ENCODE data around the gene CXXC4. TPM values are rescaled to one million over a fixed set of nuclear protein-coding genes. Genes with fewer than 3 reads are reported as not detected.

The CXXC4 gene
- total RNA-seq, 1 experiment from 2014 or later = 0.76 TPM

DNA sequence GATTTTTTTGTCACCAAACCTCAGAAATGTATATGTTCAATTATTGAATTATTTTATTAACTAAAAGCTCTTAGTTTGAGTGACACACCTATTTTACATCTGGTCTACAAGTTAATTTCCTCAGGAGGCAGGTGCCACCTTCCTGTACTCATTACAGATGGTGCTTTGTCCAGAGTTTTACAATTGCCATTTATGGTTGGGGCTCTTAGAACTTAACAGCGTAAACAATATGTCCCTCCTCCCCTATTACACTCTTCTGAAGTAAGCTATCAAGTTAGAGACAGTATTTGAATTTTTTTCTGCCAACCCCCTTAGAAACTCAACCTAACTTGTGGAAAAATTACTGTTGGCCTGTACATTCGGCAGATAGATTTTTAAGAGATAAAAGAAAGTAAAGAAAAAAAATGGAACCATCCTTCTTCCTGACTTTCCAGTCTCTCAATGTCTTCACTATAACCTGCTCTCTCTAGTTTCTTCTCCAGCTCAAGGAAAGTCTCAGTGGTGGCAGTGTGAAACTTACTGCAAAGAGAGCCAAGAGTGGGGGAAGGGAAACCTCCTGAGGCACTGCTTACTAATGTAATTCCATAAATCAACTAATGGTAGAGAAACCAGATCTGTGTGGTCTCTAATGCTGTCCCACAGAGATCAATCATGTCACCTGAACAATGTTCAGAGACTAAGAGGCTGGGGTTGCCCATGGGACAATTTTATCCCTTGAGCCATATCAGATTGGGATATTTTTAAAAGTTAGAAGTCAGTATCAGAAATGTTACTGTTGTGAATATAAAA, 7.8 kb downstream of the CXXC4 start:
- Histone ChIP-seq H3K27me3 (ENCODE audit: insufficient read depth, low read depth) (no peaks in the 10 kb centered on the region), H3K9me2 (ENCODE audit: insufficient read depth) (no peaks in the 10 kb centered on the region), H3F3A (ENCODE audit: insufficient read depth, low read depth) (no peaks in the 10 kb centered on the region), H3K36me3 (ENCODE audit: low read depth) (no peaks in the 10 kb centered on the region), H2AFZ (no peak overlapping the region), H3K4me1 (replicated peaks; ENCODE audit: insufficient read depth) (no peaks in the 10 kb centered on the region), H3K79me2 (ENCODE audit: low read depth) (no peaks in the 10 kb centered on the region), H4K20me1 (ENCODE audit: insufficient read depth) (no peaks in the 10 kb centered on the region), H3K9me3 (ENCODE audit: insufficient read depth, low read depth) (no peaks in the 10 kb centered on the region), H3K27ac (no peak overlapping the region), H3K4me2 (no peak overlapping the region), H3K4me3 (no peak overlapping the region)
- TF ChIP-seq, protein P1, sequence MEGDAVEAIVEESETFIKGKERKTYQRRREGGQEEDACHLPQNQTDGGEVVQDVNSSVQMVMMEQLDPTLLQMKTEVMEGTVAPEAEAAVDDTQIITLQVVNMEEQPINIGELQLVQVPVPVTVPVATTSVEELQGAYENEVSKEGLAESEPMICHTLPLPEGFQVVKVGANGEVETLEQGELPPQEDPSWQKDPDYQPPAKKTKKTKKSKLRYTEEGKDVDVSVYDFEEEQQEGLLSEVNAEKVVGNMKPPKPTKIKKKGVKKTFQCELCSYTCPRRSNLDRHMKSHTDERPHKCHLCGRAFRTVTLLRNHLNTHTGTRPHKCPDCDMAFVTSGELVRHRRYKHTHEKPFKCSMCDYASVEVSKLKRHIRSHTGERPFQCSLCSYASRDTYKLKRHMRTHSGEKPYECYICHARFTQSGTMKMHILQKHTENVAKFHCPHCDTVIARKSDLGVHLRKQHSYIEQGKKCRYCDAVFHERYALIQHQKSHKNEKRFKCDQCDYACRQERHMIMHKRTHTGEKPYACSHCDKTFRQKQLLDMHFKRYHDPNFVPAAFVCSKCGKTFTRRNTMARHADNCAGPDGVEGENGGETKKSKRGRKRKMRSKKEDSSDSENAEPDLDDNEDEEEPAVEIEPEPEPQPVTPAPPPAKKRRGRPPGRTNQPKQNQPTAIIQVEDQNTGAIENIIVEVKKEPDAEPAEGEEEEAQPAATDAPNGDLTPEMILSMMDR (conservative IDR thresholded peaks at IDR 0.05) = no peak
- TF ChIP-seq EZH2 (IDR thresholded peaks at IDR 0.05; ENCODE audit: low read depth) = no peak
- intact Hi-C loops (cut with micrococcal nuclease; ENCODE audit: unreplicated experiment) = no loop called here
- CTCF ChIA-PET = no interaction called here
- no peak for DNase-seq
- POLR2A ChIA-PET (ENCODE audit: unreplicated experiment) = no interaction called here
- no TSS peak for BruUV-seq (replicated peaks)

- Histone ChIP-seq H3K9me3 (ENCODE audit: insufficient read depth, low read depth) (no peaks in the 10 kb centered on the region; the same call in 1 of the 2 replicates), H3K9me2 (ENCODE audit: insufficient read depth) (no peaks in the 10 kb centered on the region), H3K4me1 (replicated peaks; ENCODE audit: insufficient read depth) (no peaks in the 10 kb centered on the region), H3K79me2 (ENCODE audit: low read depth) (no peaks in the 10 kb centered on the region), H3K36me3 (ENCODE audit: low read depth) (no peaks in the 10 kb centered on the region), H4K20me1 (ENCODE audit: insufficient read depth) (no peaks in the 10 kb centered on the region), H3K4me3 (no peak overlapping the region), H3F3A (ENCODE audit: insufficient read depth, low read depth) (no peaks in the 10 kb centered on the region), H3K27ac (no peak overlapping the region), H3K4me2 (no peak overlapping the region), H2AFZ (no peak overlapping the region), H3K27me3 (ENCODE audit: insufficient read depth, low read depth) (no peaks in the 10 kb centered on the region)
- no peak for TF ChIP-seq EZH2 (IDR thresholded peaks at IDR 0.05; ENCODE audit: low read depth)
- TF ChIP-seq, protein P1 (conservative IDR thresholded peaks at IDR 0.05) = no peak
- CTCF ChIA-PET = no interaction called here
- no TSS peak for BruUV-seq (replicated peaks)
- intact Hi-C loops (cut with micrococcal nuclease; ENCODE audit: unreplicated experiment) = no loop called here
- POLR2A ChIA-PET (ENCODE audit: unreplicated experiment) = no interaction called here
- DNase-seq = no peak
These were observed 19.0 kb downstream of the CXXC4 start for GRCh38 chr4:104475652-104476051.

DNA sequence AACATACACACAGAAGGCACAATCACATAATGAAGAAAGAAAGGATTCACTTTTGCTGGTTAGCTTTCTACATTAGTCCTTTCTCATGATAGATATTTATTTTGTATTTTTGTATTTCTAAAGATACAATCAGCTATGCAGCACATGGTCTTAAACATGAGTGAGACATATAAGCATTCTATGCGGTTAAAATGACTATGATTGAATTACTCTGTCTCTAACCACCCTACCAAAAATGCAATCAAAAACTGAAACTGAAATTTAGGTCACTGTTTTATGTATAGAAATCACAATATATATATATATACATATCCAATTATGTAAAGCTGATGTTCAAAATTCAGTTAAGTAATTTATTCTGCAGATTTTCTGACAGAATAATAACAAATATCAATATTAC, 21.9 kb downstream of the CXXC4 start:
- H3K36me3 ChIP-seq (ENCODE audit: low read depth) = no peaks in the 10 kb centered on the region
- no peaks in the 10 kb centered on the region for H4K20me1 ChIP-seq (ENCODE audit: insufficient read depth)
- no peak for TF ChIP-seq EZH2 (IDR thresholded peaks at IDR 0.05; ENCODE audit: low read depth)
- TF ChIP-seq, protein P1 (conservative IDR thresholded peaks at IDR 0.05) = no peak
- H3K27ac ChIP-seq = no peak overlapping the region
- BruUV-seq (replicated peaks) = no TSS peak
- H3K27me3 ChIP-seq (ENCODE audit: insufficient read depth, low read depth) = no peaks in the 10 kb centered on the region
- no peaks in the 10 kb centered on the region for H3K79me2 ChIP-seq (ENCODE audit: low read depth)
- no peaks in the 10 kb centered on the region for H3F3A ChIP-seq (ENCODE audit: insufficient read depth, low read depth)
- H3K4me2 ChIP-seq = no peak overlapping the region
- H3K9me3 ChIP-seq (ENCODE audit: insufficient read depth, low read depth) = no peaks in the 10 kb centered on the region
- POLR2A ChIA-PET (ENCODE audit: unreplicated experiment) = interaction anchor here (0.6 kb wide), 1 partner anchor 14 kb away, joined by 6 read pairs; no protein-coding TSS in a partner anchor
- H3K4me1 ChIP-seq (replicated peaks; ENCODE audit: insufficient read depth) = no peaks in the 10 kb centered on the region
- no peaks in the 10 kb centered on the region for H3K9me2 ChIP-seq (ENCODE audit: insufficient read depth)
- intact Hi-C loops (cut with micrococcal nuclease; ENCODE audit: unreplicated experiment) = no loop called here
- CTCF ChIA-PET = no interaction called here
- no peak for DNase-seq
- H2AFZ ChIP-seq = no peak overlapping the region
- H3K4me3 ChIP-seq = no peak overlapping the region

All from PC-9 (cell line).